Bronchial epithelial cell (primary cell): ENCODE data around the gene ITGA1. TPM values are rescaled to one million over a fixed set of nuclear protein-coding genes. Genes with fewer than 3 reads are reported as not detected.
A peak's percentile ranks its signal among the peaks of the same experiment; 100 is the strongest.

Source experiments
- DNase-seq: peaks from one replicate; pipeline ENCODE4 v3.0.0-alpha.2; 2010; ENCODE audit warnings: low read depth
- FAIRE-seq: peaks from 2 replicates; lab custom pipeline; 2011; peaks lifted over from hg19 to GRCh38; lab: Jason Lieb, UNC
- H3K27me3 ChIP-seq: 2 replicates; pipeline ENCODE4 v1.5.1; 2011; ENCODE audit warnings: low read length; ENCODE audit not compliant: control insufficient read depth, insufficient read depth
- H3K36me3 ChIP-seq: 2 replicates; pipeline ENCODE4 v1.5.1; 2011; ENCODE audit warnings: low read length; ENCODE audit not compliant: control insufficient read depth, insufficient read depth
- H3K4me3 ChIP-seq: 2 replicates; pipeline ENCODE4 v1.5.1; 2011; ENCODE audit warnings: mild to moderate bottlenecking, low read depth, low read length, control low read depth
- CTCF ChIP-seq: IDR thresholded peaks from 2 replicates; pipeline ENCODE4 v1.5.1; 2011; ENCODE audit warnings: mild to moderate bottlenecking, moderate library complexity, low read length, control low read depth, inconsistent platforms; ENCODE audit not compliant: insufficient read depth, severe bottlenecking
- total RNA-seq: library from RNA; depleted of rRNA; stranded (reverse); fragments of >200 nt; gene quantifications from 2 replicates; pipeline ENCODE4 v1.2.1, GENCODE V29; 2014

The ITGA1 gene
- total RNA-seq, 1 donor from 2014 or later: 3.7 TPM

- no peak overlapping the region for H3K4me3 ChIP-seq
- no peak for TF ChIP-seq CTCF
- DNase-seq (peak; percentile 99), FAIRE-seq (peak; percentile 86)
- no peaks in the 10 kb centered on the region for H3K36me3 ChIP-seq
- no peaks in the 10 kb centered on the region for H3K27me3 ChIP-seq
These were observed 134.7 kb downstream of the ITGA1 start for GRCh38 chr5:52922384-52922783.

- no peak for DNase-seq
- FAIRE-seq: no peak
- Histone ChIP-seq H3K36me3 (no peaks in the 10 kb centered on the region), H3K27me3 (no peaks in the 10 kb centered on the region), H3K4me3 (no peak overlapping the region)
- no peak for TF ChIP-seq CTCF
These were observed 136.7 kb downstream of the ITGA1 start for GRCh38 chr5:52924456-52924855.

DNA sequence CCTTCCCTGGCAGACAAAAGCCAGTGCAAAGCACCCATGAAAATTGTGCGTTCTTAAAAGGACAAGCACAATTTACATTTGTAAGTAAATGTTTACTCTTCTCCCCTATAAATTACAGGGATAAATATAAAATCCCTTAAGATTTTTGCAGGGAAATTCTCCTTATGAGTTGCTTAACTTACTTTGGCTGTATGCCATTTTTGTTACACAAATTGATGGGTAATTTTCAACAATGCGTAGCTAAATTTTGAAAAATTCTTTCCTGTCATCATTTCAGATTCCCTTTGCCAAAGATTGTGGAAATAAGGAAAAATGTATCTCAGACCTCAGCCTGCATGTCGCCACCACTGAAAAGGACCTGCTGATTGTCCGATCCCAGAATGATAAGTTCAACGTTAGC is 137.3 kb downstream of the ITGA1 start:
- H3K27me3 ChIP-seq: no peaks in the 10 kb centered on the region
- H3K4me3 ChIP-seq: no peak overlapping the region
- DNase-seq: no peak
- TF ChIP-seq CTCF: no peak
- no peaks in the 10 kb centered on the region for H3K36me3 ChIP-seq
- no peak for FAIRE-seq

GRCh38 chr5:52928689-52929088 is 141.0 kb downstream of the ITGA1 start:
- Histone ChIP-seq H3K27me3 (no peaks in the 10 kb centered on the region), H3K4me3 (no peak overlapping the region), H3K36me3 (no peaks in the 10 kb centered on the region)
- DNase-seq: no peak
- FAIRE-seq: no peak
- TF ChIP-seq CTCF: no peak

DNA sequence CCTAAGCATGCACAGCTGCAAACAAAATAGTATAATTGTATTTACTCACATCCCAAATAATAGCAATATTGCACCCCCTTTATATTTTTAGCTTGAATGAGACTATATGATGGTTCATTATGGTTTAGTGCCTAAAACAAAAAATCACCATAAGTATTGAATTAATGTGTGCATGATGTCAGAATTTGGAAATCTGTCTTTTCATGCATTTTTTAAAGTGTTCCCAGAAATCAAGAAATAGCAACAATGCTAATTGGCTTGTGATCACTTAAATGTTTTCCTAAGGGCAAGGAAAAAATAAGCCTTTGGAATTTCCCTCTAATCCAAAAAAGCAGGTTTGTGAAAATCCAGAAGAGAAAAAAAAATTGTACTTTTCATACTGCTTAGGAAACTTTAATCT is 150.5 kb downstream of the ITGA1 start:
- Histone ChIP-seq H3K4me3 (no peak overlapping the region), H3K36me3 (no peaks in the 10 kb centered on the region), H3K27me3 (no peaks in the 10 kb centered on the region)
- no peak for TF ChIP-seq CTCF
- FAIRE-seq: no peak
- no peak for DNase-seq

GRCh38 chr5:52943285-52943684 is 155.6 kb downstream of the ITGA1 start:
- TF ChIP-seq CTCF: peak; percentile 46

More at GRCh38 chr5:52943285-52943684, 155.6 kb downstream of the ITGA1 start:
- Histone ChIP-seq H3K4me3 (no peak overlapping the region), H3K27me3 (no peaks in the 10 kb centered on the region), H3K36me3 (no peaks in the 10 kb centered on the region)
- FAIRE-seq: no peak
- DNase-seq: peak; percentile 33
